OCI-LY1 (cell line): ENCODE results near the gene YY1AP1.

ENCODE experiments used
- EZH2 ChIP-seq: fragments of 200-600 bp; sonication (generic), shearing (Covaris generic); IDR thresholded peaks from 2 replicates; pipeline ENCODE4 v1.8.0; 2017; ENCODE audit warnings: borderline replicate concordance, mixed run types, mild to moderate bottlenecking, antibody characterized with exemption, low read length, moderate library complexity, mixed read lengths
- TF ChIP-seq, protein P1 (sequence below): fragments of 200-600 bp; sonication (generic), shearing (Covaris generic); IDR thresholded peaks from 2 replicates; pipeline ENCODE4 v1.5.1; 2017; ENCODE audit warnings: mild to moderate bottlenecking, antibody characterized with exemption, low read length, moderate library complexity, mixed read lengths

GRCh38 chr1:155694167-155694566 lies 5.6 kb upstream of the YY1AP1 start:
- no peak for TF ChIP-seq EZH2
- TF ChIP-seq, protein P1, sequence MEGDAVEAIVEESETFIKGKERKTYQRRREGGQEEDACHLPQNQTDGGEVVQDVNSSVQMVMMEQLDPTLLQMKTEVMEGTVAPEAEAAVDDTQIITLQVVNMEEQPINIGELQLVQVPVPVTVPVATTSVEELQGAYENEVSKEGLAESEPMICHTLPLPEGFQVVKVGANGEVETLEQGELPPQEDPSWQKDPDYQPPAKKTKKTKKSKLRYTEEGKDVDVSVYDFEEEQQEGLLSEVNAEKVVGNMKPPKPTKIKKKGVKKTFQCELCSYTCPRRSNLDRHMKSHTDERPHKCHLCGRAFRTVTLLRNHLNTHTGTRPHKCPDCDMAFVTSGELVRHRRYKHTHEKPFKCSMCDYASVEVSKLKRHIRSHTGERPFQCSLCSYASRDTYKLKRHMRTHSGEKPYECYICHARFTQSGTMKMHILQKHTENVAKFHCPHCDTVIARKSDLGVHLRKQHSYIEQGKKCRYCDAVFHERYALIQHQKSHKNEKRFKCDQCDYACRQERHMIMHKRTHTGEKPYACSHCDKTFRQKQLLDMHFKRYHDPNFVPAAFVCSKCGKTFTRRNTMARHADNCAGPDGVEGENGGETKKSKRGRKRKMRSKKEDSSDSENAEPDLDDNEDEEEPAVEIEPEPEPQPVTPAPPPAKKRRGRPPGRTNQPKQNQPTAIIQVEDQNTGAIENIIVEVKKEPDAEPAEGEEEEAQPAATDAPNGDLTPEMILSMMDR = no peak
